ENCODE data around the gene RIBC2.
"Not testable (repeated sequence)": the region's sequence is repeated elsewhere in the genome, so short reads cannot be mapped to it uniquely, and the experiment has no call there.

The RIBC2 gene

DNA sequence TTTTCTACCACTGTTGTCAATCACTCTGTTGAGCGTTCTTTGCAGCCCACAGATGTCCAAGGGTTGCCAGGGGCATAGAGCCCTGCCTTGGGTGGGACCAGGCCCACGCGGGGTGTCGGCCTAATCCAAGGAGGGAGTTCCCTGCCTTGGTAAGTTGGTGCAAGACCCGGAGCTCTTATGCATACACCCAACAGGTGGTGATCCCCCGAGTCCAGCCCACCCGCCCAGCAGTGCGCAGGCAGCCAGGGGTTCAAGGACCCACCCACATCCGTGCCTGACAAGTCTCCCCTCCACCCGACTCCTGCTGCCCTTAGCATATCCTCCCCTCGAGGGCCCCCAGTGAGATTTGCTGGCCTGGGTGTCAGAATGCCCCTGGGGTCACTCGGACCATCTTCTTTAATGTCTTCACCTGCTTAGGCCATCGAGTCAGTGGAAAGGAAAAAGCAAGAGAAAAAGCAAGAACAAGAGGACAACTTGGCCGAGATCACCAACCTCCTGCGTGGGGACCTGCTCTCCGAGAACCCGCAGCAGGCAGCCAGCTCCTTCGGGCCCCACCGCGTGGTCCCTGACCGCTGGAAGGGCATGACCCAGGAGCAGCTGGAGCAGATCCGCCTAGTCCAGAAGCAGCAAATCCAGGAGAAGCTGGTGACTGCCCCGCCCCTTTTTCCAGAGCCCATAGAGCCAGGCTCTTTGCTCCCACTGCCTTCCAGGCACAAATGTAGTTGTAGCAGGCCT is 12.2 kb downstream of the RIBC2 start:
- DNase-seq, result no peak

DNA sequence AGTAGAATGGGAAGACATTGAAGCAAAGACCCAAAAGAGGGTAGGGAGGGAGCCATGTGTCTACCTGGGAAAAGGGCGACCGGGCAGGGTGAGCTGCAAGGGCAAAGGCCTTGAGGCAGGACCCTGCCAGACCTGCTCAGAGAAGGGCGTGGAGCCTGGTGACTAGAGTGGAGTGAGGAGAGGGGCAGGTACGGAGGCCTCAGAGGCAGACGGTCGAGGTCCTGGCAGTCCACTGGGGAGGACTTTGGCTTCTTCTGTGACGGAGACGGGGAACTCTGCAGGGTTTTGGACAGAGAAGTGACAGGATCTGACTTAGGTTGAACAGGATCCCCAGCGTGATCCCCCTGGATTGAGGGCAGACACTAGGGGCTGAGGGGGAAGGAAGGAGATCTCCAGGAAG is 12.9 kb downstream of the RIBC2 start:
- DNase-seq, result no peak

DNA sequence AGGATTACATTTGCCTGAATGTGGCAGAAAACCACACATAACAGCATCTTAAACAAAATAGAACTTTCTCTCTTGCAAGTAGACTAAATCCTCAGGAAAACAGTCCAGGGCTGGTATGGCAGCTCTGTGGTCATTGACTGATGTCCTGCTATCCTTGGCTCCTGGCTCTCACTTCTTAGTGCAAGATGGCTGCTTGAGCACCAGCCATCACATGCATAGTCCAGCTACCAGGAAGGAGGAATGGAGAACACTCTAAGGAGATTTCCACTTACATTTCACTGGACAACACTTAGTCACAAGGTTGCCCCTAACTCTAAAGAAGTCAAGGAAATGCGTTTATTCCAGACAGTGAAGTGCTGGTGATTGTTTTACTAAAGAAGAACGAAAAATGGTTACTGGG is 13.6 kb downstream of the RIBC2 start:
- no peak for DNase-seq

DNA sequence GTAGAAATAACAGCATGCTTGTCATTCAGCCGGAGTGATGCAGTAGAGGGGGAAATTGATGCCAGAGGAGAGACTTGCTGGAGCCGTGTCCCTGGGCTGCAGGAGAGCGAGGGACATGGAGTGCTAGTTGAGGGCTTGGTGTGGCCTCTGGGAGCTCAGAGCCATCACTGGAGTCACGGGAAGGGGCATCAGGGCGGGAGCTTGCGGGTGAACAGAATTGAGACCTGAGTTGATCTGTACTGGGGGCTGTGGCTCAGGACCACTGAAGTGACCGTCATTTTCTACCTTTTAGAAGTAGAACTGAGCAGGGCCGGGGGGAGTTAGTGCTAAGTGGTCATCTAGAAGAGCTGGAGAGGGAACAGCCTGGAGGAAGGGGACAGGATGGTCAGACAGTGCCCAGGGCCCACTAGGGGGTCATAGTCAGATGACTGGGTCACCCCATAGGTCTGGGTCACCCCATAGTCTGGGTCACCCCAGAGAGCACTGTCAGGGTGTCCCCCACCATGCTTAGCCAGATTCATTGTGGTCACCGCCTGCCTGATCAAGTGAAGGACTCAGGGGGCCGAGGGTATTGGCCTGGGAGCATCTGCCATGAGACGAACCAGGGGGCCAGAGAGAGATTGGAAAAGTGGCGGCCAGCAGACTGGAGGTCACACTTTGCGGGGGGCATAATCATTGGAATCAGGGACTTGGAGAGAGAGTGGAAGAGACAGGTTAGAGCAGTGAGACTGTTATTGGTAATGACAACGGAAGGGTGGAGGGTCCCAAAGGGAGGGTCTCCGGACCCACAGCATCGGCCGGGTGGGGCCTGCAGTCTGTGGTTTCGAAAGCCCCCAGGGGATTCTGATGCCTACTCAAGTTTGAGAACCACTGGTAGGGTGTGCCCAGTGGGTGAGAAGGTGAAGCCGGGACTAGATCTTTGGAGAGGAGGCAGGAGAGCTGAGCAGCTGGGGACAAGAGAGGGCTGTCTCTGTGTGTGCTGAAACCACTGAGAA is 15.2 kb downstream of the RIBC2 start:
- DNase-seq, result no peak

DNA sequence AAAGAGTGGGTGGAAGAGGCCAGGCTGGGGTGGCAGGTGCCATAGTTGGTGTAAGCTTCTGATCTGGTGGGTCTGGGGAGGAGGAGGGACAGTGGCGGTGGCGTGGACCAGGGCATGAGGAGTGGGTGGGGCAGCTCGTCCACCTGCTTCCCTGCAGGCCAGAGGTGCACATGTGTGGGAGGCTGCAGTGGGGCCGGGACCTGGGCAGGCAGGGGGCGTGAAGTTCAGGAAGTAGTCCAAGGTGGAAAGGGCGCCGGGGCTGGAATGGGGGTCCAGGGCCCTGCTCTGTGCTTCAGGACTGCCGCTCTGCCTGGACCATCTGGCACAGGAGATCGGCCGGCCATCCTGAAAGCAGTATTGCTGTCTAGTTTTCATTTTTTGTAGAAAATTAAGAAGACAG is 15.9 kb downstream of the RIBC2 start:
- DNase-seq, result no peak

DNA sequence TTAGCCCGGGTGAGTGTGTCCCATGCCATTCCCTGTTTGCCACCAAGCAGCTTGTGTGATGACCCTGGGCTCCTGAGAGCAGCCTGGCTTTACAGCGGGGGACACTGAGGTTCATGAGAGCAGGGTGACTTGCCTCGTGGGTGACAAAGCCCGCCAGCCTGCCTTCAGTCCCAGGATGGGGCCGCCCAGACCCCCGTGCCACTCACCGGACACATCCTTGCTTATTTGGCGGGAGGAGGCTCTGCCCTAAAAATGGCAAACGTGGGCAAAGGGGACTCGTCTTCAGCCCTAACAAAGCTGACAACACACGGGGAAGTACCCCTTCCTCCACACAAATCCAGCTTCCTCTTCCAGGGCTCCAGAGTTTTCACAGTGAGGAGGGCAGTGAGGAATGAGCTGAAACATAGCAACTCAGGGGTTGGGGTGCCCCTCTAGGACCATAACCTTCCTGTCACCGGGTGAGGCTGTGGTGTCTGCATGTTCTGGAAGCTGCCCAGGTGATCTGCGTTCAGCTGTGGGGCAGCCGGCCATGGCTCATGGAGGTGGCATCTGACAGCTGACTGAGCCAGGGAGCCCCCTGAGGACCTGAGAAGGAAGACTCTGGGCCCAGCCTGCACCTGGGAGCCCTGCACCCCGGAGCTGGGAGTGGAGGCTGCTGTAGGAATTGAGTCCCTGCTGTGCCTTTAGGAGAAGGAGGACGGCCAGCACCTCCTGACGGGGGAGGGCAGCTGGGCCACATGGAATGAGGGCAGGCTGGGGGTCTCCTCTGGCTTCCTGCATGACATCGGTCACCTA is 16.7 kb downstream of the RIBC2 start:
- DNase-seq, result no peak

DNA sequence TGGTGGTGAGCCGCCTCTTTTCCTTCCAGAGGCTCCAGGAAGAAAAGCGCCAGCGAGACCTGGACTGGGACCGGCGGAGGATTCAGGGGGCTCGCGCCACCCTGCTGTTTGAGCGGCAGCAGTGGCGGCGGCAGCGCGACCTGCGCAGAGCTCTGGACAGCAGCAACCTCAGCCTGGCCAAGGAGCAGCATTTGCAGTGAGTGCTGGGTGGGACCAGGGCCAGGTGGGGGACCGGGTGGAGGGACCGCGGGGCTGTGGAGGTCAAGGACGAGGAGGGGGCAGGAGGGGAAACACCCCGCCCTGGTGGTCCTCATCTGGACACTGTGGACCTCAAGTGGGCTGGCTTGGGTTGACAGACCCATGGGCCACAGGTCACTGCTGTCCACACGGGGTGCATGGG is 17.4 kb downstream of the RIBC2 start:
- DNase-seq, result no peak

DNA sequence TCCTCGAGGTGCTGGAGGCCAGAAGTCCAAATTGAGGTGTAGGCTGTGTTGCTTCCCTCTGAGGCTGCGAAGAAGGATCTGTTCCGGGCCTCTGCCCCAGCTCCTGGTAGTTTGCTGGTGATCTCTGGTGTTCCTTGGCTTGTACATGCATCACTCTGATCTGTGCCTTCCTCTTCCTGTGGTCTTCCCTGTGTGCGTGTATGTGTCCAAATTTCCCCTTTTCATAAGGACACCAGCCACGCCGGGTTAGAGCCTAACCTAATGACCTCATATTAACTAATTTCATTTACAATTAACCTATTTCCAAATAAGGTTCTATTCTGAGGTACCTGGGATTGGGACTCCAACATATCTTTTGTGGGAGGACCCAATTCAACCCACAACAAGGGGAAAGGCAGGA is 21.5 kb downstream of the RIBC2 start:
- DNase-seq, result no peak

DNA sequence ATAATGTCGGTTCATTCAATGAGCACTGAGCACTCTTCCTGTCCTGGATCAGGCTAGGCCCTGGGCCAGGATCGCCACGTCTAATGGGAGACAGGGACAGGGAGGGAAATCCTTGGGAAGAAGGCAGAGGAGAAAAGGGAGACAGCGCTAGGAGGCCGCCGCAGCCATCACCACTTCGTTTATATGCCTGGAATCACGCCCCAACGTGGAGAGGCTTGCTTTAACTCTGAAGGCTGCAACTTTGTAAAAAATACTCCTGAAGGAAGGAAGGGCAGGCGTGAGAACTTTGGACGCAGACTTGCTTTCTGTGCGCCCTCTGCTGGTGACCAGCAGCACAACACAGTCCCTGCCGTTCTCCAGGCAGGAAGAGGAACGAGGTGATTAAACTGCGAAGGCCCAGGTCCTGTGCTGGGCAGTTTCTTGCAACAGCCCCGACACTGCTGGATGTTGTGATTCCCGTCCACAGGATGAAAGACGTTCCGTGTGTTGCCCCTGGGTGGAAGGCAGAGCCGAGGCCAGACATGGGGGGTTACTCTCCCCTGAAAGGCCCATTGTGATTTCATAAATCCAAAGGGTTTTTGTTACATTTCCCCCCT is 22.1 kb downstream of the RIBC2 start:
- peak; percentile 81 to 88 for DNase-seq

DNA sequence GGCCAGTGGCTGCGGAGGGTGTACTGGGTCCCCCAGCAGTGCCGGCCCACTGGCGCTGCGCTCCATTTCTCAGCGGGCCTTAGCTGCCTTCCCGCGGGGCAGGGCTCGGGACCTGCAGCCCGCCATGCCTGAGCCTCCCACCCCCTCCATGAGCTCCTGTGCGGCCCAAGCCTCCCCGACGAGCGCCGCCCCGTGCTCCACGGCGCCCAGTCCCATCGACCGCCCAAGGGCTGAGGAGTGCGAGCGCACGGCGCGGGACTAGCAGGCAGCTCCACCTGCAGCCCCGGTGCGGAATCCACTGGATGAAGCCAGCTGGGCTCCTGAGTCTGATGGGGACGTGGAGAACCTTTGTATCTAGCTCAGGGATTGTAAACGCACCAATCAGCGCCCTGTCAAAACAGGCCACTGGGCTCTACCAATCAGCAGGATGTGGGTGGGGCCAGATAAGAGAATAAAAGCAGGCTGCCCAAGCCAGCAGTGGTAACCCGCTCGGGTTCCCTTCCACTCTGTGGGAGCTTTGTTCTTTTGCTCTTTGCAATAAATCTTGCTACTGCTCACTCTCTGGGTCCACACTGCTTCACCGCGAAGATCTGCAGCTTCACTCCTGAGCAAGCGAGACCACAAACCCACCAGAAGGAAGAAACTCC is 23.5 kb downstream of the RIBC2 start:
- not testable (repeated sequence) for DNase-seq

DNA sequence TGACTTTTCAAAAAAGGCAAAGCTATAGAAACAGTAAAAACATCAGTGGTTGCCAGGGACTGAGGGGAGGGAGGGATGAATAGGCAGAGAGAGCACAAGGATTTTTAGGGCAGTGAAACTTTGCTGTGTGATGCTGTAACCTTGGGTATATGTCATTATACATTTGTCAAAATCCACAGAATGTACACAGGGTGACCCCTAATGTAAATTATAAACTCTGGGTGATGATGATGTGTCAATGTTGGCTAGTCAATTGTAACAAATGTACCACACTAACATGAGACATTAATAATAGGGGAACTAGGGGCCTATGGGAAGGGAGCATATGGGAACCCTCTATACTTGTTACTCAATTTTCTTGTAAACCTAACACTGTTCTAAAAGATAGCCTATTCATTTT is 24.8 kb downstream of the RIBC2 start:
- DNase-seq, result no peak

DNA sequence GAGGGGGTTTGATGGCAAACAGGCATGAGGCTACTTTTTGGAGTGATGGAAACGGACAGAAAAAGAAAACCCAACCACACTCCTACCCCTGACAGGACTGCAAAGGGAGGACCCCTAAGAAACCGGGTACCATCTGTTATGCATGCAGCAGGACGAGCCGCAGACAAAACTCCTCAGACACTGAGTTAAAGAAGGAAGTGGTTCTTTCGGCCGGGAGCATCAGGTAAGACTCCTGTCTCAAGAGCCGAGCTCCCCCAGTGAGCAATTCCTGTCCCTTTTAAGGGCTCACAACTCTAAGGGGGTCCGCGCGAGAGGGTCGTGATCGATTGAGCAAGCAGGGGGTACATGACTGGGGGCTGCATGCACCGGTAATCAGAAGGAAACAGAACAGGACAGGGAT is 27.2 kb downstream of the RIBC2 start:
- DNase-seq, result not testable (repeated sequence)

DNA sequence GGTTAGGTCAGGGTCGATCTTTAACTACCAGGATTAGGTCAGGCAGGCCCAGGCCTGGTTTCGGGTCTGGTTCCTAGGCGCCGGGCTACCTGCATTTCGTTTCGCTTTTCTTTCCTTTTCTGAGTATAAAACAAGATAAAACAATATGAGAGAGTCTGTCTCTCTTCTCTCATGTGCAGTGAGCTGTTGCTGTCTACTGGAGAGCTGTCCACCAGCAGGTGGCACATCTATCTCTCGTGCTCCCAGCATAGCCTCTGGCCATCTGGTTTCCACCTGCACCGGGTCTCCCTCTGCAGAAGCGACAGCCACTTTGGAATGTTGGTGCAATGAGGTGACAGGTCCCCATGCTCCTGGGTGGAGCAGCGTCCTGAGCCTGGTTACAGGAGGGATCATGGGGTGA is 27.6 kb downstream of the RIBC2 start:
- peak; percentile 17 to 36 for DNase-seq

DNA sequence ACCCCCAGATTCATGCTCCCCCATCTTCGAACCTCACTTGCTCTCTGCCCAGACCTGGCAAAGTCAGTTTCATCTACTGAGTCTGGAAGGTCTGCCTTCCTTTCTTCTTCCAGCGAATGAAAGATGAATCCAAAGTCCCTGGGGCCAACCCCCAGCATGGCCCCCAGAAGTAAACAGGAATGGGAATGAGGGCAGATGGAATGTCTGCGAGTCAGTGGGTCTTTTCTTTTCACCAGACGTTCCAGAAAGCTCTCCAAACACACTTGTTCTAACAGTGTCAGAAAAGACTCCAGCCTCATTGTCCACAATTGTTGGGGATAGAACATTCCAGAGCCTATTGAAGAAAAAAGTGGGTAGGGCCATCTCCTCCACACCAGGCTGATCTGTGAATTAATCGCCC is 28.6 kb downstream of the RIBC2 start:
- DNase-seq, result no peak

DNA sequence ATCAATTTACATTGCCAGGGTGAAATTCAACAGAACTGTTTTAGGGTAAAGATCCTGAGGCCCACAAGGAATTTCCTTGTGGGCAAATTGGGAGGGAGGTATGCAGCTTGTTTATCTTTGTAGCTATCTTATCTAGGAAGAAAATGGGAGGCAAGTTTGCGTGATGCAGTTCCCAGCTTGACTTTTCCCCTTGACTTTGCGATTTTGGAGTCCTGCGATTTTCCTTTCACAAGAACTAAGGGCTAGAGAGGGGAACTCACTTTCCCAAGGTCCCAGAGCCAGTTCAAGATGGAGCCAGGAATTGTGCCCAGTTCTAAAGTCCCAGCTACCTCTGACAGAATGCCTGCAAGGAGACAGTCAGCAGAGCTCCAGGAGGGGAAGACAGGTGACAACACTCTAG is 30.7 kb downstream of the RIBC2 start:
- no peak for DNase-seq

DNA sequence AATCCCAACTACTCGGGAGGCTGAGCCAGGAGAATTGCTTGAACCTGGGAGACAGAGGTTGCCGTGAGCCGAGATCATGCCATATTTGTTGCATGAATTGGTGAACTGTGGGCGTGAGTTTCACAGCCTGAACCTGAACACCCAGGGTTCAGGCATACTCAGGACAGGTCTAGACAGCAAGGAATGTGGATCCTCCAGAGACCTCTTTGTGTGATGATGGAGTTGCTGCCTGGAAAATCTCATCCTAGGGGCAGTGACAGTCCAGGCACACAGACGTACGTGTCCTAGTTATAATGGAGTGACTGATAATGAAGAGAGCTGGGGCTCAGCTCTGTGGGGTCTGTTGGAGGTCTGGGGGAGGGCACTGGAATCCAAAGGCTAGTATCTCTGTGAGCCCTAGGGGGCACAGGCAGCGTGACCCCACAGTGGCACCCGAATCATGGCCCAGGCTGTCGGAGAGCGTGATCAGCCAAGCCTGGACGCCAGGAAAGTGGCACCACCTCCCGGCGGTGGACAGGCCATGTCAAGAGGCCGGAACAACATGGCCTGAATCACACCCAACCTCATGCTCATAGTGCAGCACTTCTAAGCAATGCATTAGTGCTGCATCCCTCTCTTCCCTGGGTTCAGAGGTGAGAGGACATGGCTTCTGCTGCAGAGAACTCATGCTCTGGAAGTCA is 31.7 kb downstream of the RIBC2 start:
- no peak for DNase-seq

DNA sequence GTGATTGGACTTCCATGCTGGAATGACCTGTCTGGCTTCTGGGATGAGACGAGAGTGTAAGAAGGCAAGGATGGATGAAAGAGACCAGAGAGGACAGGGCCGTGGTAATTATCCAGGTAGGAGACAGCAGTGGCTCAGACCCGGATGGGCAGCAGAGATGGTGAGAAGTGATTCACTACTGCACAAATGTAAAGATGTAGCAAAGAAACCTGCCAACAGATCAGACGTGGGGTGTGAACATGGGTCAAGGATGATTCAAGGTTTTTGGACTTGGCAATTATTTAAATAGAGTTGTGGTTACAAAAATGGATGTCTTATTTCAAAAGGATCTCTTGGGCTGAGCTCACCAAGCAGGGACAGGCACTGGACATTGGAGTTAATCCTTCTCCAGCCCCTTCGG is 32.7 kb downstream of the RIBC2 start:
- DNase-seq, result no peak

DNA sequence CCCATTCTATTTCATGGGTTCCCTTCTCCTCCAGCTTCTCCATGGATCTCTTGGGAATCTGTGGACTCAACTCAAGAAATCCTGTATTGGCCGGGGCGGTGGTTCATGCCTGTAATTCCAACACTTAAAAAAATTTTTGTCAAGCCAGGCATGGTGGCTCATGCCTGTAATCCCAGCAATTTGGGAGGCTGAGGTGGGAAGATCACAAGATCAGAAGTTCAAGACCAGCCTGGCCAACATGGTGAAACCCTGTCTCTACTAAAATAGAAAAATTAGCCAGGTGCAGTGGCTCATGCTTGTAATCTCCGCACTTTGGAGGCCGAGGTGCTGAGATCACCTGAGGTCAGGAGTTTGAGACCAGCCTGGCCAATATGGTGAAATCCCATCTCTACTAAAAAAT is 34.1 kb downstream of the RIBC2 start:
- DNase-seq, result not testable (repeated sequence)

DNA sequence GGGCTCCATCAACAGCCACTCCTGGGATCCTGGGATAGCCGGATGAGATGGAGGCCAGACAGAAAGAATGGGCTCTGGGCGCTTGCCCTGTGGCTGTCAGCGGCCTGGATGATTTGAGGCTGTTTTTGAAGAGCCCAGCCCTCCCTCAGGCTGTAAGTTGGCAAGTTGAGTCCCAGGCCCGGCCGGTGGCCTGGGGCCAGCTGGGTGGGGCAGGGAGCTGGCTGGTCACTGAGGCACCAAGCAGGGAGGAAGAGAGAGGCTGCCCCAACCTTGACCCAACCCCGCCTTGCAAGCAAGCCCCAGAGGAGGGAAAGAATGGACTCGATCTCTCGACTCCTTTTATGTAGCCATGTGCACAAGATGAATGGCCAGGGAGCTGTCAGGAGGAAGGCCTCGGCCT is 34.9 kb downstream of the RIBC2 start:
- no peak for DNase-seq

DNA sequence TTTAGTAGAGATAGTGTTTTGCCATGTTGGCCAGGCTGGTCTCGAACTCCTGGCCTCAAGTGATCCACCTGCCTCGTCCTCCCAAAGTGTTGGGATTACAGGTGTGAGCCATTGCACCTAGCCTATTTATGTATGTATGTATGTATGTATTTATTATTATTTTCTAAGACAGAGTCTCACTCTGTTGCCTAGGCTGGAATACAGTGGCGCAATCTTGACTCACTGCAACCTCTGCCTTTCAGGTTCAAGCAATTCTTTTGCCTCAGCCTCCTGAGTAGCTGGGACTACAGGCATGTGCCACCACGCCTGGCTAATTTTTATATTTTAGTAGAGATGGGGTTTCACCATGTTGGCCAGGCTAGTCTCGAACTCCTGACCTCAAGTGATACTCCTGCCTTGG is 35.9 kb downstream of the RIBC2 start:
- not testable (repeated sequence) for DNase-seq

DNA sequence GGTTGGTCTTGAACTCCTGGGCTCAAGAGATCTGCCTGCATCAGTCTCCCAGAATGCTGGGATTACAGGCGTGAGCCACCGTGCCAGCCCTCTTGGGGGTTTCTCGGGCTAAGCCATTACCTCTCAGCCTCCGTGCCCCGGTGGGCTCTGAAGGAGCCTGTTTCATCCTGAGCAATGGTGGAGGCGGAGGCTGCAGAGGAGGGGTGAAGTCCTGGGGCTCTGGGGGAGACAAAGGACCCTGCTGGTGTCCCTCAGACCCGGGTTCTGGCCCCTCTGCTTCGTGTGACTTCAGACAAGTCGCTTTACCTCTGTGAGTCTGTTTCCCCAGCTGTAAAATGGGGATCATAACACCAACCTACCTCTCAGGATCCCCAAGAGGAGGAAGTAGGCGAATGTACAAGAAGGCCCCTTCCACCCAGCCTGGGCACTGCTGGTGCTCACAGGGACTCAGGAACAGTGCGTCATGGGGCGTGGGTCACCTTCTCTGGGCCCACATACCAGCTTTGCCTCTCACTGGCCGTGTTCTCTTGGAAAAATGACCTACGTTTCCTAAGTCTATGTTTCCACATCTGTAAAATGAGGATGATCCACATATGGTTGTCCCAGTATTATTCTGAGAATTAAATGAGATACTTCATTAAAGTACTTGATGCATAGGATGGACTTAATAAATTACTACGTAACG is 36.8 kb downstream of the RIBC2 start:
- DNase-seq, result no peak
